Mononuclear cell (primary cell): ENCODE data around the gene CXCL16. TPM values are rescaled to one million over a fixed set of nuclear protein-coding genes. Genes with fewer than 3 reads are reported as not detected.

Experiments used
- H3K27me3 ChIP-seq: 2 replicates; pipeline ENCODE4 v1.6.0; 2011; ENCODE audit warnings: low read length, control low read depth; ENCODE audit not compliant: insufficient read depth
- H3K4me1 ChIP-seq: 2 replicates; pipeline ENCODE4 v1.5.1; 2011; ENCODE audit warnings: mild to moderate bottlenecking, low read length, control low read depth; ENCODE audit not compliant: insufficient read depth
- H3K4me3 ChIP-seq: 2 replicates; pipeline ENCODE4 v1.5.1; 2011; ENCODE audit warnings: mild to moderate bottlenecking, low read length, moderate library complexity
- H3K9me3 ChIP-seq: 2 replicates; pipeline ENCODE4 v1.5.1; 2011; ENCODE audit warnings: low read depth, mild to moderate bottlenecking, control low read depth, low read length
- total RNA-seq: library from RNA; depleted of rRNA; stranded (reverse); fragments of >200 nt; gene quantifications from one replicate; pipeline ENCODE4 v1.2.3, GENCODE V29; 2012

CXCL16 gene
- total RNA-seq, 1 donor = 32.6 TPM

- Histone ChIP-seq H3K4me1 (peaks cover 72% of the 10 kb centered on the region), H3K27me3 (no peaks in the 10 kb centered on the region), H3K4me3 (no peak overlapping the region), H3K9me3 (no peaks in the 10 kb centered on the region)
Observed at GRCh38 chr17:4768298-4768697, 28.6 kb upstream of the CXCL16 start.

GRCh38 chr17:4766723-4767122 lies 27.0 kb upstream of the CXCL16 start:
- Histone ChIP-seq H3K27me3 (no peaks in the 10 kb centered on the region), H3K4me3 (no peak overlapping the region), H3K9me3 (no peaks in the 10 kb centered on the region), H3K4me1 (peaks cover 70% of the 10 kb centered on the region)

- Histone ChIP-seq H3K4me3 (no peak overlapping the region), H3K9me3 (no peaks in the 10 kb centered on the region), H3K4me1 (peaks cover 65% of the 10 kb centered on the region), H3K27me3 (no peaks in the 10 kb centered on the region)
Observed at GRCh38 chr17:4766201-4766600, 26.5 kb upstream of the CXCL16 start.

GRCh38 chr17:4764595-4764994 lies 24.9 kb upstream of the CXCL16 start:
- H3K27me3 ChIP-seq = peaks cover 3% of the 10 kb centered on the region
- no peak overlapping the region for H3K4me3 ChIP-seq
- no peaks in the 10 kb centered on the region for H3K9me3 ChIP-seq
- peaks cover 52% of the 10 kb centered on the region for H3K4me1 ChIP-seq

GRCh38 chr17:4759776-4760236 lies 20.1 kb upstream of the CXCL16 start:
- no peak overlapping the region for H3K4me3 ChIP-seq
- peaks cover 5% of the 10 kb centered on the region for H3K27me3 ChIP-seq
- no peaks in the 10 kb centered on the region for H3K9me3 ChIP-seq
- H3K4me1 ChIP-seq = peaks cover 15% of the 10 kb centered on the region

GRCh38 chr17:4753392-4753791 lies 13.7 kb upstream of the CXCL16 start:
- no peak overlapping the region for H3K4me3 ChIP-seq
- no peaks in the 10 kb centered on the region for H3K9me3 ChIP-seq
- peaks cover 11% of the 10 kb centered on the region for H3K27me3 ChIP-seq
- H3K4me1 ChIP-seq = peaks cover 10% of the 10 kb centered on the region

- Histone ChIP-seq H3K4me3 (no peak overlapping the region), H3K4me1 (peaks cover 24% of the 10 kb centered on the region), H3K27me3 (peaks cover 10% of the 10 kb centered on the region), H3K9me3 (no peaks in the 10 kb centered on the region)
Observed at GRCh38 chr17:4751932-4752331, 12.2 kb upstream of the CXCL16 start.

GRCh38 chr17:4750606-4751005 lies 10.9 kb upstream of the CXCL16 start:
- H3K4me3 ChIP-seq = no peak overlapping the region
- H3K9me3 ChIP-seq = no peaks in the 10 kb centered on the region
- peaks cover 10% of the 10 kb centered on the region for H3K27me3 ChIP-seq
- peaks cover 24% of the 10 kb centered on the region for H3K4me1 ChIP-seq

GRCh38 chr17:4748686-4749085 lies 9.0 kb upstream of the CXCL16 start:
- Histone ChIP-seq H3K9me3 (no peaks in the 10 kb centered on the region), H3K4me3 (no peak overlapping the region), H3K27me3 (peaks cover 16% of the 10 kb centered on the region), H3K4me1 (peaks cover 29% of the 10 kb centered on the region)

- Histone ChIP-seq H3K9me3 (no peaks in the 10 kb centered on the region), H3K4me1 (peaks cover 29% of the 10 kb centered on the region), H3K4me3 (no peak overlapping the region), H3K27me3 (peaks cover 13% of the 10 kb centered on the region)
Observed at GRCh38 chr17:4747847-4748246, 8.1 kb upstream of the CXCL16 start.

GRCh38 chr17:4744999-4745969 lies 5.6 kb upstream of the CXCL16 start:
- peaks cover 18% of the 10 kb centered on the region for H3K27me3 ChIP-seq
- peaks cover 26% of the 10 kb centered on the region for H3K4me1 ChIP-seq

GRCh38 chr17:4743898-4744297 lies 4.2 kb upstream of the CXCL16 start:
- peaks cover 22% of the 10 kb centered on the region for H3K27me3 ChIP-seq
- H3K4me3 ChIP-seq = no peak overlapping the region

More at GRCh38 chr17:4744999-4745969, 5.6 kb upstream of the CXCL16 start:
- no peaks in the 10 kb centered on the region for H3K9me3 ChIP-seq
- no peak overlapping the region for H3K4me3 ChIP-seq

GRCh38 chr17:4743216-4743615 lies 3.5 kb upstream of the CXCL16 start:
- Histone ChIP-seq H3K4me3 (no peak overlapping the region), H3K27me3 (peaks cover 26% of the 10 kb centered on the region), H3K4me1 (peaks cover 36% of the 10 kb centered on the region), H3K9me3 (no peaks in the 10 kb centered on the region)

More at GRCh38 chr17:4743898-4744297, 4.2 kb upstream of the CXCL16 start:
- peaks cover 36% of the 10 kb centered on the region for H3K4me1 ChIP-seq
- H3K9me3 ChIP-seq = no peaks in the 10 kb centered on the region

GRCh38 chr17:4742629-4743028 lies 2.9 kb upstream of the CXCL16 start:
- Histone ChIP-seq H3K4me3 (no peak overlapping the region), H3K4me1 (peaks cover 32% of the 10 kb centered on the region), H3K9me3 (no peaks in the 10 kb centered on the region), H3K27me3 (peaks cover 29% of the 10 kb centered on the region)

- H3K4me1 ChIP-seq = peaks cover 27% of the 10 kb centered on the region
- peaks cover 29% of the 10 kb centered on the region for H3K27me3 ChIP-seq
- no peak overlapping the region for H3K4me3 ChIP-seq
- H3K9me3 ChIP-seq = no peaks in the 10 kb centered on the region
Observed at GRCh38 chr17:4742133-4742532, 2.4 kb upstream of the CXCL16 start.
